MM.1S (cell line): ENCODE results near the gene NCBP2.

Experiments
- DNase-seq: peaks from one replicate; pipeline ENCODE4 v3.0.0-alpha.2; 2015
- H2AFZ ChIP-seq: fragments of 300-600 bp; sonication (generic); 2 replicates; pipeline ENCODE4 v1.6.0; 2016; ENCODE audit warnings: antibody characterized with exemption, low read length
- H3F3A ChIP-seq: fragments of 300-600 bp; sonication (generic); 2 replicates; pipeline ENCODE4 v1.6.1; 2016; ENCODE audit warnings: mild to moderate bottlenecking, antibody characterized with exemption, low read length, moderate library complexity, mixed read lengths; ENCODE audit not compliant: insufficient read depth
- H3K27ac ChIP-seq: fragments of 300-600 bp; sonication (generic); 2 replicates; pipeline ENCODE4 v1.5.1; 2016; ENCODE audit warnings: mild to moderate bottlenecking, low read length
- H3K27me3 ChIP-seq: fragments of 300-600 bp; sonication (generic); replicated peaks from 2 replicates; pipeline ENCODE4 v1.6.0; 2016; ENCODE audit warnings: low read length; ENCODE audit not compliant: insufficient read depth
- H3K36me3 ChIP-seq: fragments of 300-600 bp; sonication (generic); replicated peaks from 2 replicates; pipeline ENCODE4 v1.6.1; 2016; ENCODE audit warnings: mild to moderate bottlenecking, low read length, mixed read lengths; ENCODE audit not compliant: insufficient read depth
- H3K4me1 ChIP-seq: fragments of 300-600 bp; sonication (generic); 2 replicates; pipeline ENCODE4 v1.6.1; 2016; ENCODE audit warnings: low read length, mixed read lengths
- H3K4me2 ChIP-seq: fragments of 300-600 bp; sonication (generic); 2 replicates; pipeline ENCODE4 v1.6.0; 2016; ENCODE audit warnings: low read depth, low read length
- H3K4me3 ChIP-seq: fragments of 300-600 bp; sonication (generic); 2 replicates; pipeline ENCODE4 v1.5.1; 2016; ENCODE audit warnings: low read length, mixed read lengths
- H3K79me2 ChIP-seq: fragments of 300-600 bp; sonication (generic); 2 replicates; pipeline ENCODE4 v1.6.1; 2016; ENCODE audit warnings: mixed run types, low read length, mixed read lengths
- H3K9ac ChIP-seq: fragments of 300-600 bp; sonication (generic); 2 replicates; pipeline ENCODE4 v1.6.1; 2016; ENCODE audit warnings: low read length, mixed read lengths
- H3K9me2 ChIP-seq: fragments of 300-600 bp; sonication (generic); replicated peaks from 2 replicates; pipeline ENCODE4 v1.6.1; 2016; ENCODE audit warnings: mild to moderate bottlenecking, low read length, mixed read lengths; ENCODE audit not compliant: insufficient read depth
- H3K9me3 ChIP-seq: fragments of 300-600 bp; sonication (generic); replicated peaks from 2 replicates; pipeline ENCODE4 v1.6.1; 2016; ENCODE audit warnings: mild to moderate bottlenecking, low read length, mixed read lengths; ENCODE audit not compliant: insufficient read depth
- H4K20me1 ChIP-seq: fragments of 300-600 bp; sonication (generic); 2 replicates; pipeline ENCODE4 v1.6.1; 2016; ENCODE audit warnings: mild to moderate bottlenecking, low read length, moderate library complexity, mixed read lengths; ENCODE audit not compliant: insufficient read depth
- EZH2 ChIP-seq: fragments of 300-600 bp; sonication (generic); optimal IDR thresholded peaks from 2 replicates; pipeline ENCODE3; 2017; ENCODE audit warnings: low read depth, mild to moderate bottlenecking, antibody characterized with exemption, low read length, mixed read lengths
- EZH2phosphoT487 ChIP-seq: fragments of 300-600 bp; sonication (generic); IDR thresholded peaks from 2 replicates; pipeline ENCODE4 v1.6.1; 2018; ENCODE audit warnings: antibody characterized with exemption, low read length
- TF ChIP-seq, protein P1 (sequence below): fragments of 300-600 bp; sonication (generic); IDR thresholded peaks from 2 replicates; pipeline ENCODE4 v1.5.1; 2016; ENCODE audit warnings: antibody characterized with exemption, low read length, mixed read lengths

The NCBP2 gene

DNA sequence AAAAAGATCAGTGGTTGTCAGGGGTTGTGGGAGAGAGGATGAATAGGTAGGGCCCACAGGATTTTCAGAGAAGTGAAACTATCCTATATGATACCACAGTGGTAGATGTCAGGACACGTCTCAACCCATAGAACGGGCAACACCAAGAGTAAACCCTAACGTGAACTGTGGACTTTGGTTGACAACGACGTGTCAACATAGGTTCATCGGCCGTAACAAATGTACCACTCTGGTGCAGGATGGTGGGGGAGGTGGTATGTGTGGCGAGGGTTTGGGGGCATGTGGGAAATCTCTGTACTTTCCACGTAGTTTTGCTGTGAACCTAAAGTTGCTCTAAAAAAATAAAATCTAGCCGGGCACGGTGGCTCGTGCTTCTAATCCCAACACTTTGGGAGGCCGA is 39.3 kb upstream of the NCBP2 start:
- Histone ChIP-seq H3K27ac (no peak overlapping the region), H3K9me3 (no peaks in the 10 kb centered on the region; the same call in 1 of the 2 replicates), H3K4me3 (no peak overlapping the region), H2AFZ (no peak overlapping the region), H3K36me3 (no peaks in the 10 kb centered on the region), H4K20me1 (no peaks in the 10 kb centered on the region), H3K4me1 (no peaks in the 10 kb centered on the region), H3K27me3 (no peaks in the 10 kb centered on the region), H3K9me2 (no peaks in the 10 kb centered on the region), H3K4me2 (no peak overlapping the region), H3K79me2 (no peaks in the 10 kb centered on the region), H3F3A (no peaks in the 10 kb centered on the region), H3K9ac (no peak overlapping the region)
- DNase-seq, result no peak
- TF ChIP-seq EZH2phosphoT487, result no peak
- no peak for TF ChIP-seq EZH2
- TF ChIP-seq, protein P1, sequence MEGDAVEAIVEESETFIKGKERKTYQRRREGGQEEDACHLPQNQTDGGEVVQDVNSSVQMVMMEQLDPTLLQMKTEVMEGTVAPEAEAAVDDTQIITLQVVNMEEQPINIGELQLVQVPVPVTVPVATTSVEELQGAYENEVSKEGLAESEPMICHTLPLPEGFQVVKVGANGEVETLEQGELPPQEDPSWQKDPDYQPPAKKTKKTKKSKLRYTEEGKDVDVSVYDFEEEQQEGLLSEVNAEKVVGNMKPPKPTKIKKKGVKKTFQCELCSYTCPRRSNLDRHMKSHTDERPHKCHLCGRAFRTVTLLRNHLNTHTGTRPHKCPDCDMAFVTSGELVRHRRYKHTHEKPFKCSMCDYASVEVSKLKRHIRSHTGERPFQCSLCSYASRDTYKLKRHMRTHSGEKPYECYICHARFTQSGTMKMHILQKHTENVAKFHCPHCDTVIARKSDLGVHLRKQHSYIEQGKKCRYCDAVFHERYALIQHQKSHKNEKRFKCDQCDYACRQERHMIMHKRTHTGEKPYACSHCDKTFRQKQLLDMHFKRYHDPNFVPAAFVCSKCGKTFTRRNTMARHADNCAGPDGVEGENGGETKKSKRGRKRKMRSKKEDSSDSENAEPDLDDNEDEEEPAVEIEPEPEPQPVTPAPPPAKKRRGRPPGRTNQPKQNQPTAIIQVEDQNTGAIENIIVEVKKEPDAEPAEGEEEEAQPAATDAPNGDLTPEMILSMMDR, result no peak

DNA sequence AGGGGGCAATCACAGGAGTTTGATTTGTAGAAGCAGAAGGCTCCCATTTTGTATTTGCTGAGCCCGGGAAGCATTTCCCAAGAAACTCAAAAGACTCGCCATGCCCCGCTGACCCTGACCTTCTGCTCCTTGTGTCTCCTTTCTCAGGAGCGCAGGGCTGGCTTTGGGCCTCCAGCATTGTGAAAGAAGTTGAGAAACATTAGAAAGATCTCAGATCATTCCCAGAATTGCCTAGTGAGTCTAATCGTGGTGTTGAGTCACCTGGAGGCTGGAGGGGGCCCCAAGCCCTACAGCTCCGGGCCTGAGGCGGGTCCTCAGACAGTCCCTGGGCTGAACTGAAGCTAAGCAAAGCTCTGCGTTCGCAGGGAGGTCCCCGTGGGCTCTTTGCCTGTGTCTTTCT is 37.2 kb upstream of the NCBP2 start:
- H3K9me3 ChIP-seq, result no peaks in the 10 kb centered on the region; the same call in 1 of the 2 replicates
- no peak for DNase-seq
- no peaks in the 10 kb centered on the region for H3K79me2 ChIP-seq
- H3K4me2 ChIP-seq, result no peak overlapping the region
- no peaks in the 10 kb centered on the region for H3K27me3 ChIP-seq
- no peak overlapping the region for H2AFZ ChIP-seq
- H4K20me1 ChIP-seq, result no peaks in the 10 kb centered on the region
- H3K4me3 ChIP-seq, result no peak overlapping the region
- no peaks in the 10 kb centered on the region for H3K4me1 ChIP-seq
- no peaks in the 10 kb centered on the region for H3K9me2 ChIP-seq
- H3K27ac ChIP-seq, result no peak overlapping the region
- H3K9ac ChIP-seq, result no peak overlapping the region
- no peaks in the 10 kb centered on the region for H3K36me3 ChIP-seq
- no peak for TF ChIP-seq EZH2
- TF ChIP-seq, protein P1, result no peak
- TF ChIP-seq EZH2phosphoT487, result no peak
- no peaks in the 10 kb centered on the region for H3F3A ChIP-seq

DNA sequence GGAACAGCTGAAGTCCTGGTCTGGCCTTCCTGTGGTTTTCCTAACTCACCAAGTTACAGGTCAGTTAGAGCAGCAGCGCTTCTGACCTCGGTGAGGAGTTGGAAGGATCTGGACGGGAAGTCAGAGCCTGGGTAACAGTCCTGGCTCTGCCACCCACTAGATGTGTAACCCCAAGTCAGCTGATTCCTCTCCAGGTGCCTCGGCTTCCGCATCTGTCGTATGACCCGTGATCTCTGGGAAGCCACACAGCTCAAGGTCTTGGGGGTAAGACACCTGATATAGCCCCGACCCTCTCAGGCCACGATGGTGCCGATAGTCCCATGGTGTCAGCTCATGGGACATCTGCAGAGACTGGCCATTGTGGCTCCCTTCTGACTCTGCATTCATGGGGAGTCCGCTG is 34.6 kb upstream of the NCBP2 start:
- no peak for TF ChIP-seq EZH2phosphoT487
- TF ChIP-seq, protein P1, result no peak
- TF ChIP-seq EZH2, result no peak
- Histone ChIP-seq H3K27ac (no peak overlapping the region), H3K9me3 (no peaks in the 10 kb centered on the region), H2AFZ (no peak overlapping the region), H3K9me2 (no peaks in the 10 kb centered on the region), H3K27me3 (no peaks in the 10 kb centered on the region), H3K9ac (no peak overlapping the region), H4K20me1 (no peaks in the 10 kb centered on the region), H3K4me2 (no peak overlapping the region), H3K4me3 (no peak overlapping the region), H3K79me2 (no peaks in the 10 kb centered on the region), H3K4me1 (no peaks in the 10 kb centered on the region), H3F3A (no peaks in the 10 kb centered on the region), H3K36me3 (no peaks in the 10 kb centered on the region)
- no peak for DNase-seq
